DOHH2 (cell line): ENCODE data around the gene HDAC8.

Experiments
- H3F3A ChIP-seq: fragments of 200-600 bp; sonication (generic), shearing (Covaris generic); 2 replicates; pipeline ENCODE4 v1.6.0; 2016; ENCODE audit warnings: antibody characterized with exemption, mild to moderate bottlenecking; ENCODE audit not compliant: control insufficient read depth, insufficient read depth
- H3K27ac ChIP-seq: fragments of 200-600 bp; sonication (generic); 2 replicates; pipeline ENCODE4 v1.5.1; 2014; ENCODE audit warnings: low read depth, mild to moderate bottlenecking, low read length, moderate library complexity
- H3K27me3 ChIP-seq: fragments of 200-600 bp; sonication (generic); 2 replicates; pipeline ENCODE4 v1.6.1; 2014; ENCODE audit warnings: mild to moderate bottlenecking, low read length, mixed read lengths; ENCODE audit not compliant: control insufficient read depth
- H3K36me3 ChIP-seq: fragments of 200-600 bp; sonication (generic); 2 replicates; pipeline ENCODE4 v1.6.1; 2014; ENCODE audit warnings: mild to moderate bottlenecking, low read length, moderate library complexity, mixed read lengths; ENCODE audit not compliant: control insufficient read depth
- H3K4me1 ChIP-seq: fragments of 200-600 bp; sonication (generic); 2 replicates; pipeline ENCODE4 v1.6.1; 2014; ENCODE audit warnings: mild to moderate bottlenecking, low read length, mixed read lengths; ENCODE audit not compliant: control insufficient read depth
- H3K4me2 ChIP-seq: fragments of 200-600 bp; sonication (generic); 2 replicates; pipeline ENCODE4 v1.6.0; 2014; ENCODE audit warnings: mild to moderate bottlenecking, low read length, moderate library complexity
- H3K4me3 ChIP-seq: fragments of 200-600 bp; sonication (generic); 2 replicates; pipeline ENCODE4 v1.5.1; 2014; ENCODE audit warnings: mild to moderate bottlenecking, low read length, mixed read lengths
- H3K79me2 ChIP-seq: fragments of 200-600 bp; sonication (generic); 2 replicates; pipeline ENCODE4 v1.6.1; 2014; ENCODE audit warnings: mild to moderate bottlenecking, low read length, mixed read lengths; ENCODE audit not compliant: control insufficient read depth
- H3K9me2 ChIP-seq: fragments of 200-600 bp; sonication (generic); replicated peaks from 2 replicates; pipeline ENCODE4 v1.6.1; 2014; ENCODE audit warnings: mild to moderate bottlenecking, low read length, mixed read lengths; ENCODE audit not compliant: control insufficient read depth
- H3K9me3 ChIP-seq: fragments of 200-600 bp; sonication (generic); 2 replicates; pipeline ENCODE4 v1.6.1; 2014; ENCODE audit warnings: antibody characterized with exemption, low read length, mixed read lengths; ENCODE audit not compliant: control insufficient read depth, insufficient read depth
- H4K20me1 ChIP-seq: fragments of 200-600 bp; sonication (generic); 2 replicates; pipeline ENCODE4 v1.6.0; 2014; ENCODE audit warnings: low read depth, mild to moderate bottlenecking, antibody characterized with exemption, low read length, moderate library complexity; ENCODE audit not compliant: control insufficient read depth, insufficient read depth
- CTCF ChIP-seq: fragments of 200-600 bp; sonication (generic); IDR thresholded peaks from one replicate; pipeline ENCODE4 v1.5.1; 2014; ENCODE audit warnings: antibody characterized with exemption, mild to moderate bottlenecking, low read depth, low read length; ENCODE audit not compliant: poor library complexity, severe bottlenecking
- EZH2phosphoT487 ChIP-seq: fragments of 200-600 bp; sonication (generic); IDR thresholded peaks from 2 replicates; pipeline ENCODE4 v1.6.1; 2017; ENCODE audit warnings: borderline replicate concordance, mild to moderate bottlenecking, antibody characterized with exemption, low read length, moderate library complexity, mixed read lengths

Gene HDAC8

GRCh38 chrX:72381439-72382201 is 191.0 kb downstream of the HDAC8 start:
- Histone ChIP-seq H4K20me1 (no peaks in the 10 kb centered on the region), H3K36me3 (no peaks in the 10 kb centered on the region), H3K9me3 (no peaks in the 10 kb centered on the region), H3K27me3 (no peaks in the 10 kb centered on the region), H3F3A (no peaks in the 10 kb centered on the region), H3K9me2 (no peaks in the 10 kb centered on the region), H3K79me2 (no peaks in the 10 kb centered on the region), H3K4me2 (no peak overlapping the region), H3K27ac (no peak overlapping the region), H3K4me1 (no peaks in the 10 kb centered on the region), H3K4me3 (no peak overlapping the region)
- TF ChIP-seq CTCF: no peak
- no peak for TF ChIP-seq EZH2phosphoT487

DNA sequence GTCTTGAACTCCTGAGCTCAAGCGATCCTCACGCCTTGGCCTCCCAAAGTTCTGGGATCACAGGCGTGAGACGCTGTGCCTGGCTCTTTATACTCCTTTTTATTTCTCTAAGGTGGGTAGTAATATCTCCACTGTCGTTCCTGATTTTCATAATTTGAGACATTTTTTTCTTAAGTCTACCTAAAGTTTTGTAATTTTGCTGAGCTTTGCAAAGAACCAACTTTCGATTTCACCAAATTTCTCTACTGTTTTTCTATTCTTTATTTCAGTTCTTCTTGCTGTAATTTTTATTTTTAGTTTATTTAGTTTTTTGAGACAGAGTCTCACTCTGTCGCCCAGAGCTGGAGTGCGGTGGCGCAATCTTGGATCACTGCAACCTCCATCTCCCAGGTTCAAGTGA is 196.5 kb downstream of the HDAC8 start:
- TF ChIP-seq EZH2phosphoT487: no peak
- TF ChIP-seq CTCF: no peak
- Histone ChIP-seq H3K27me3 (no peaks in the 10 kb centered on the region), H3K9me2 (no peaks in the 10 kb centered on the region), H3K36me3 (no peaks in the 10 kb centered on the region), H3K4me2 (no peak overlapping the region), H3K4me3 (no peak overlapping the region), H4K20me1 (no peaks in the 10 kb centered on the region), H3K79me2 (no peaks in the 10 kb centered on the region), H3K27ac (no peak overlapping the region), H3K4me1 (no peaks in the 10 kb centered on the region), H3F3A (no peaks in the 10 kb centered on the region), H3K9me3 (no peaks in the 10 kb centered on the region)

DNA sequence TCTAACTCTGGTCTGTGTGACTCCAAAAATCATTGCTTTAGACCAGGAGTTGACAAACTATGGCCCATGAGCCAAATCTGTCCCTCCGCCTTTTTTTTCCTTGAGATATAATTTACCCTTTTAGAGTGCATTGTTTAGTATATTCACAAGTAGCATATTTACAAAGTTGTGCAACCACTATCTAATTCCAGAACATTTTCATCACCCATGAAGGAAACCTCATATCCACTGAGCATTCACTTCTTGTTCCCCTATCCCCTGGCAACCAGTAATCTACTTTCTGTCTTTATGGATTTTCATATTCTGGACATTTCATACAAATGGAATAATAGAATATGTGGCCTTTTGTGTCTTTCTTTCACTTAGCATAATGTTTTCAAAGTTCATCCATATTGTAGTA is 199.5 kb downstream of the HDAC8 start:
- Histone ChIP-seq H3K27me3 (no peaks in the 10 kb centered on the region), H3F3A (no peaks in the 10 kb centered on the region)
- TF ChIP-seq EZH2phosphoT487: no peak

GRCh38 chrX:72372735-72373134 is 199.9 kb downstream of the HDAC8 start:
- H3K79me2 ChIP-seq: no peaks in the 10 kb centered on the region
- H3K4me1 ChIP-seq: no peaks in the 10 kb centered on the region
- TF ChIP-seq CTCF (no peak), EZH2phosphoT487 (no peak)
- no peaks in the 10 kb centered on the region for H3F3A ChIP-seq
- no peaks in the 10 kb centered on the region for H3K36me3 ChIP-seq
- H3K27me3 ChIP-seq: no peaks in the 10 kb centered on the region
- H3K4me2 ChIP-seq: no peak overlapping the region
- H4K20me1 ChIP-seq: no peaks in the 10 kb centered on the region
- no peak overlapping the region for H3K4me3 ChIP-seq
- no peaks in the 10 kb centered on the region for H3K9me2 ChIP-seq
- no peak overlapping the region for H3K27ac ChIP-seq
- H3K9me3 ChIP-seq: no peaks in the 10 kb centered on the region

More for the DNA sequence above, 199.5 kb downstream of the HDAC8 start:
- no peaks in the 10 kb centered on the region for H3K36me3 ChIP-seq
- H3K79me2 ChIP-seq: no peaks in the 10 kb centered on the region
- H3K27ac ChIP-seq: no peak overlapping the region
- H3K4me2 ChIP-seq: no peak overlapping the region
- H3K4me3 ChIP-seq: no peak overlapping the region
- H3K9me3 ChIP-seq: no peaks in the 10 kb centered on the region
- H3K4me1 ChIP-seq: no peaks in the 10 kb centered on the region
- no peaks in the 10 kb centered on the region for H4K20me1 ChIP-seq
- H3K9me2 ChIP-seq: no peaks in the 10 kb centered on the region
